Retinal pigment epithelial cell (primary cell): ENCODE measurements around the gene BCKDK.

Source experiments
- DNase-seq: peaks from one replicate; pipeline ENCODE4 v3.0.0-alpha.2; 2010; ENCODE audit warnings: low read depth
- H3K4me3 ChIP-seq: 2 replicates; pipeline ENCODE4 v1.5.1; 2011; ENCODE audit warnings: mild to moderate bottlenecking, low read length, control low read depth, moderate library complexity
- CTCF ChIP-seq: conservative IDR thresholded peaks from 2 replicates; pipeline ENCODE4 v1.5.1; 2011; ENCODE audit warnings: low read depth, low read length, control low read depth, inconsistent platforms

BCKDK gene

DNA sequence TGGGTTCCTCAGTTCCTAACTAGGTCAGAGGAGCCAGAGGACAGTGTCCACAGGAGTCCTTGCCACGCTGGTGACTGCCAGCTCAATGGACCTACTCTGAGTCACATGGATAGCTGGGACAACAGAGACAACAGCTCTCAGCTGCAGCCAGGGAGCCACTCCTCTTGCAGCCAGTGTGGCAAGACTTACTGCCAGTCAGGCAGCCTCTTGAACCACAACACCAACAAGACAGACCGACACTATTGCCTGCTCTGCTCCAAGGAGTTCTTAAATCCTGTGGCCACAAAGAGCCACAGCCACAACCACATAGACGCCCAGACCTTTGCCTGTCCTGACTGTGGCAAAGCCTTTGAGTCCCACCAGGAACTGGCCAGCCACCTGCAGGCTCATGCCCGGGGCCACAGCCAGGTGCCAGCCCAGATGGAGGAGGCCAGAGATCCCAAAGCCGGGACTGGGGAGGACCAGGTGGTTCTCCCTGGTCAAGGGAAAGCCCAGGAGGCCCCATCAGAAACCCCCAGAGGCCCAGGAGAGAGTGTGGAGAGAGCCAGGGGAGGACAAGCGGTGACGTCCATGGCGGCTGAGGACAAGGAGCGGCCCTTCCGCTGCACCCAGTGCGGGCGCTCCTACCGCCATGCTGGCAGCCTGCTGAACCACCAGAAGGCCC, 27.3 kb upstream of the BCKDK start:
- no peak for DNase-seq
- H3K4me3 ChIP-seq, result no peak overlapping the region
- TF ChIP-seq CTCF, result no peak

- H3K4me3 ChIP-seq, result no peak overlapping the region
- DNase-seq, result no peak
- TF ChIP-seq CTCF, result no peak
Observed at GRCh38 chr16:31081428-31082351, 26.5 kb upstream of the BCKDK start.

- TF ChIP-seq CTCF, result no peak
- no peak overlapping the region for H3K4me3 ChIP-seq
- DNase-seq, result no peak
Observed at GRCh38 chr16:31082368-31083045, 25.7 kb upstream of the BCKDK start.

- no peak overlapping the region for H3K4me3 ChIP-seq
- TF ChIP-seq CTCF, result no peak
- no peak for DNase-seq
Observed at GRCh38 chr16:31083081-31083480, 25.1 kb upstream of the BCKDK start.

DNA sequence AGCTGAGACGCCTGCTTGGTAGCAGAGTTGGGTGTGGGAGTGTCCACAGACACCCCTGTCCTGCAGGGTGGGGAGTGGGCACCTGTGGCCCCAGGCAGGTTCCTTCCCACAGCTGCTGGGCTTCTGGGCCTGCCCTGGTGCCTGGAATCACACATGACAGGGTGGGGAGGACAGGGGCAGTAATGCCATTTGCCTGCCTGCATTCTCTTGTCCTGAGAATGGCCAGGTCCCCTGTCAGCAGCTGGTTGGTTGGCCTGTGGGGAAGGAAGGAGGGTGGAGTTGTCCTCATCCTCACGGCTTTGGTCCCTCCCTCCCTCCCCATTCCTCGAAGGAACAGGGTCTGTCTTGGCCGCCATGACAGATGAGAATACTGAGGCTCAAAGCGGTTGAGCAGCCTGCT, 24.6 kb upstream of the BCKDK start:
- H3K4me3 ChIP-seq, result no peak overlapping the region
- DNase-seq, result no peak
- no peak for TF ChIP-seq CTCF

DNA sequence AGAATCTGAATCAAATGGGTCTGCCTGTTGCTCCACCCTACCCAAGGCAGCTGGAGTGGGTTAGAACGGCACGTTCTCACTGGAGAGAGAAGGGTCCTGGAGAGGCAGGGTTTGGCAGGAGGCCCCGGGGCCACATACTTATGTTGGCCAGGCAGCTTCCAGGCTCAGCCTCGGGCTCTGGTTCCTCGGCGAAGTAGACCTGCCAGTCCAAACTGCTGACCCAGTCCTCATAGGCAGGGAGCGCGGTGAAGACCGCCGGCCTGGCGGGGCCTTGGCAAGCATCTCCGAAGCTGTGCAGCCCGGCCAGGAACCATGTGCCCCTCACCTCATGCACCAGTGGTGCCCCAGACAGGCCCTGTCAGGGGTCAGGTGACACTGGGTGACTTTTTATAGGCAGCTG, 24.2 kb upstream of the BCKDK start:
- DNase-seq, result no peak
- TF ChIP-seq CTCF, result no peak
- no peak overlapping the region for H3K4me3 ChIP-seq
